Glutamatergic neuron (in vitro differentiated cells): ENCODE data around the gene PLXDC2. TPM values are rescaled to one million over a fixed set of nuclear protein-coding genes. Genes with fewer than 3 reads are reported as not detected.

Experiments used
- DNase-seq: peaks from one replicate; pipeline ENCODE4 v3.0.0; 2022
- H3K27ac Mint-ChIP-seq: one replicate; pipeline ENCODE4 v1.8.0; 2020; ENCODE audit warnings: mild to moderate bottlenecking, mixed read lengths, inconsistent platforms; ENCODE audit not compliant: unreplicated experiment
- H3K27me3 Mint-ChIP-seq: one replicate; pipeline ENCODE4 v1.8.0; 2020; ENCODE audit warnings: mild to moderate bottlenecking, moderate library complexity, mixed read lengths, inconsistent platforms; ENCODE audit not compliant: unreplicated experiment
- H3K36me3 Mint-ChIP-seq: one replicate; pipeline ENCODE4 v1.8.0; 2020; ENCODE audit warnings: mild to moderate bottlenecking, mixed read lengths, inconsistent platforms; ENCODE audit not compliant: unreplicated experiment
- H3K4me1 Mint-ChIP-seq: one replicate; pipeline ENCODE4 v1.8.0; 2020; ENCODE audit warnings: mild to moderate bottlenecking, low read depth, mixed read lengths, inconsistent platforms; ENCODE audit not compliant: unreplicated experiment
- H3K4me3 Mint-ChIP-seq: one replicate; pipeline ENCODE4 v1.8.0; 2020; ENCODE audit warnings: mild to moderate bottlenecking, mixed read lengths, inconsistent platforms; ENCODE audit not compliant: unreplicated experiment
- H3K9me3 Mint-ChIP-seq: one replicate; pipeline ENCODE4 v1.8.0; 2020; ENCODE audit warnings: mild to moderate bottlenecking, moderate library complexity, mixed read lengths, inconsistent platforms; ENCODE audit not compliant: unreplicated experiment
- total RNA-seq: library from RNA; stranded (reverse); fragmentation: NEBNext Ultra II Directional; extraction: Animal tissue kit (Norgen Biotek cat#: 25700); gene quantifications from one replicate; pipeline ENCODE4 v1.2.1, GENCODE V29; 2021; ENCODE audit not compliant: unreplicated experiment
- TF ChIP-seq, protein P1 (sequence below): fragments of 200-600 bp; sonication (generic); IDR thresholded peaks from one replicate; pipeline ENCODE4 v1.5.0; 2021; ENCODE audit not compliant: partially characterized antibody, unreplicated experiment

PLXDC2 gene
- total RNA-seq, 1 donor from 2014 or later = 3.9 TPM

DNA sequence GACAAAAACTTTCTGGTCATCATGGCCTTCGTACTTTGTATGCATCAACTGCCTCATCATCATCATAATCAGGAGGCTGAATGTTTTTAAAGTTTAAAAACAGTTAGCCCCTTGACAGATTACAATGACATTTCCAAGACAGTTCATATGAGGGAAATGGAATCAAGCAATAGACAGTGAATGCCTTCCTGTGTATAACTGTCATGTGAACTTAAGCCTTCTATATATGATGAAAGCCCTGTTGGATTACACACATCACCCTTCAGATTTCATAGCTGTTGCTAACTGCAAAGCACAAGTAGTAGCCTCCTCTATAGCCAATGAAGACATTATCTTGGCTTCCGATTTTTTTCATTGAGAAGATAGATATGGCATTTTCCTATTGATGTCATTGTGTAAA, 154.0 kb downstream of the PLXDC2 start:
- no peak for DNase-seq
- H3K9me3 Mint-ChIP-seq = peaks cover 1% of the 10 kb centered on the region
- peaks cover 1% of the 10 kb centered on the region for H3K27me3 Mint-ChIP-seq
- H3K4me1 Mint-ChIP-seq = peaks cover 42% of the 10 kb centered on the region
- H3K36me3 Mint-ChIP-seq = no peaks in the 10 kb centered on the region
- no peak overlapping the region for H3K4me3 Mint-ChIP-seq
- TF ChIP-seq, protein P1, sequence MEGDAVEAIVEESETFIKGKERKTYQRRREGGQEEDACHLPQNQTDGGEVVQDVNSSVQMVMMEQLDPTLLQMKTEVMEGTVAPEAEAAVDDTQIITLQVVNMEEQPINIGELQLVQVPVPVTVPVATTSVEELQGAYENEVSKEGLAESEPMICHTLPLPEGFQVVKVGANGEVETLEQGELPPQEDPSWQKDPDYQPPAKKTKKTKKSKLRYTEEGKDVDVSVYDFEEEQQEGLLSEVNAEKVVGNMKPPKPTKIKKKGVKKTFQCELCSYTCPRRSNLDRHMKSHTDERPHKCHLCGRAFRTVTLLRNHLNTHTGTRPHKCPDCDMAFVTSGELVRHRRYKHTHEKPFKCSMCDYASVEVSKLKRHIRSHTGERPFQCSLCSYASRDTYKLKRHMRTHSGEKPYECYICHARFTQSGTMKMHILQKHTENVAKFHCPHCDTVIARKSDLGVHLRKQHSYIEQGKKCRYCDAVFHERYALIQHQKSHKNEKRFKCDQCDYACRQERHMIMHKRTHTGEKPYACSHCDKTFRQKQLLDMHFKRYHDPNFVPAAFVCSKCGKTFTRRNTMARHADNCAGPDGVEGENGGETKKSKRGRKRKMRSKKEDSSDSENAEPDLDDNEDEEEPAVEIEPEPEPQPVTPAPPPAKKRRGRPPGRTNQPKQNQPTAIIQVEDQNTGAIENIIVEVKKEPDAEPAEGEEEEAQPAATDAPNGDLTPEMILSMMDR = no peak
- H3K27ac Mint-ChIP-seq = no peak overlapping the region

DNA sequence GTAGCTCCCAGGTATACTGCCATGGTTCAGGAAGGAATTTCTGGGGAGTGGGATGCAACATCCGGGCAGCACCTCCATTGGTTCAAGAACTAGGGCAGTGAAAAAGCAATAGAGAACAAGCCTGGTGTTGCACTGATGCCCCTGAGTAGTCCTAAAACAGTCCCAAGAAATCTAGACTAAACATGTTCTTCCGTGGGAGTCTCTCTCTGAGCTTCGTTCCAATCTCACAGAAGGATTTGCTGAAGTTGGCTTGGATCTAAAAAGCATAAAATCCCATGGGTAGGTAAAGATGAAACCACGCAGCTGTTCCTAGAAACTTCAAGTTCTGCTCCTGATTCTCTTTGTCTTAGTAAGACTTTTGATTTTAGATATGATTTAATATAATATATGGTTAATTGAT, 154.5 kb downstream of the PLXDC2 start:
- no peak overlapping the region for H3K27ac Mint-ChIP-seq
- H3K27me3 Mint-ChIP-seq = peaks cover 1% of the 10 kb centered on the region
- no peak overlapping the region for H3K4me3 Mint-ChIP-seq
- peaks cover 38% of the 10 kb centered on the region for H3K4me1 Mint-ChIP-seq
- DNase-seq = no peak
- TF ChIP-seq, protein P1 = no peak
- no peaks in the 10 kb centered on the region for H3K36me3 Mint-ChIP-seq
- peaks cover 1% of the 10 kb centered on the region for H3K9me3 Mint-ChIP-seq

DNA sequence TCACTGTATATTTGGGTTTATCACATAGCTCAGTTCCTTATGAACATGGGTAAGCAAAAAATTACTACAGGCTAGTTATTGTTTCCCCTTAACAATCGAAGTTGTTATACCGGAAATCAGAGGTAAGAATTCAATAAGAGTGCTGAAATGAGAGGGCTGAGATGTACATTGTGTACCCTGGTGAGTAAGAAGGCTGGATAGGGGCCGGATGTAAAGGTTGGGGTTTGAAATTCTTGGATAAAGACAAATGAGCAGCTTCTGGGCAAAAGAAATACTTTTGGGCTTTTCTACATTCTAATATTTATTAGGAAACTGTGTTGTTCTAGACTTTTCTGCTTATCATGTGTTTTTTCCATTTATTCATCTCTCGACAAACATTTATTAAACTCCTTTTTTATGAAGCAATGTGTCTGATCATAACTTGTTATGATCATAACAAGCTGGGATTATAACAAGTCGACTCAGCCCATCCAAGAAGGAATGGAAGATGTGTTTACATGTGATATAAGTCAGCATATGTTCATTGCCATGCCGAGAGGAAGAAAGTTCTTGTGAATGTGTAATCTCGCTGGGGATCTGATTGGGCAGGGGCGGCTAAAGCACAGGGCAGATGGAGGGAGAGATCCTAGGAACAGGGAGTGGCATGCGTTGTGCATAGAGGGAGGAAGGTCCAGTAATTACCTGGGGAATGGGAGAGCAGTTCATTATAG, 155.3 kb downstream of the PLXDC2 start:
- TF ChIP-seq, protein P1 = no peak
- no peak overlapping the region for H3K4me3 Mint-ChIP-seq
- H3K27me3 Mint-ChIP-seq = peaks cover under 1% of the 10 kb centered on the region
- H3K36me3 Mint-ChIP-seq = no peaks in the 10 kb centered on the region
- peaks cover 36% of the 10 kb centered on the region for H3K4me1 Mint-ChIP-seq
- no peak for DNase-seq
- H3K27ac Mint-ChIP-seq = peak overlapping the region; percentile 0
- peaks cover 1% of the 10 kb centered on the region for H3K9me3 Mint-ChIP-seq

GRCh38 chr10:19974138-19974537, 157.9 kb downstream of the PLXDC2 start:
- TF ChIP-seq, protein P1 = no peak
- no peak for DNase-seq
- Mint-ChIP-seq H3K9me3 (no peaks in the 10 kb centered on the region), H3K36me3 (no peaks in the 10 kb centered on the region), H3K27ac (no peak overlapping the region), H3K4me1 (peaks cover 19% of the 10 kb centered on the region), H3K4me3 (no peak overlapping the region), H3K27me3 (no peaks in the 10 kb centered on the region)

DNA sequence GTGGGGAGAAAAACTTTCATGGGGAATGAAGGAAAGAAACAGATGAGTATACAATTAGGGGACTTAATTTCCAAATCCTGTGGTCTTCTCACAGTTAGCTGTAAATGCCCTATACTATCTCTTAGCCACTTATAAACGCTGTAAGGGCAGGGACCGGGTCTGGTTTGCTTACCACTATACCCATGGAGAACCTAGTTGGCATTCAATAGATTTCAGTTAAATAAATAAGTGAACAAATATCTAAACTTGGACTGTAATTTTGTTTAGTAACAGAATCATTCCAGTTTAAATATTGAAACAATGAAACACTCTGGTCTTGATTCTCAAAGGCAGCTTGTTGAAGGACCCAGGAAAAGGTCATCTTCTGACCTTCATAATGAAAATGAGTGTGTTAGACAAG, 158.3 kb downstream of the PLXDC2 start:
- Mint-ChIP-seq H3K4me1 (peaks cover 18% of the 10 kb centered on the region), H3K4me3 (no peak overlapping the region), H3K27me3 (no peaks in the 10 kb centered on the region), H3K36me3 (no peaks in the 10 kb centered on the region), H3K27ac (no peak overlapping the region), H3K9me3 (no peaks in the 10 kb centered on the region)
- TF ChIP-seq, protein P1 = no peak
- DNase-seq = no peak
